Natural killer cell (primary cell): Measurements from ENCODE around the gene FHIT. TPM values are rescaled to one million over a fixed set of nuclear protein-coding genes. Genes with fewer than 3 reads are reported as not detected.

ENCODE experiments used
- ATAC-seq, 3 donors: fragments of 150-1000 bp in 2 of 3; fragments of 200-7000 bp in 1 of 3; cut with Tn5 transposase; 1 replicate in 1 of 3; 2 replicates in 2 of 3; pipeline ENCODE4 v1.10.0; 2021; ENCODE audit warnings: mild to moderate bottlenecking in 2 of 3, moderate library complexity in 2 of 3
- DNase-seq, 2 donors: peaks; one replicate each; pipeline versions ENCODE4 v3.0.0 to v3.0.0-alpha.2; 2013 to 2021; ENCODE audit warnings: mixed read lengths in 1 of 2
- H3K27ac ChIP-seq: one replicate; pipeline ENCODE4 v1.5.1; 2013; ENCODE audit warnings: mild to moderate bottlenecking, low read length
- H3K27me3 ChIP-seq: one replicate; pipeline ENCODE4 v1.6.1; 2013; ENCODE audit warnings: low read length; ENCODE audit not compliant: control insufficient read depth, insufficient read depth
- H3K36me3 ChIP-seq: one replicate; pipeline ENCODE4 v1.6.1; 2013; ENCODE audit warnings: low read length; ENCODE audit not compliant: control insufficient read depth, insufficient read depth
- H3K4me1 ChIP-seq: one replicate; pipeline ENCODE4 v1.6.1; 2013; ENCODE audit warnings: low read length; ENCODE audit not compliant: control insufficient read depth, insufficient read depth
- H3K4me3 ChIP-seq: one replicate; pipeline ENCODE4 v1.5.1; 2013; ENCODE audit warnings: low read length
- H3K9me3 ChIP-seq: one replicate; pipeline ENCODE4 v1.6.1; 2013; ENCODE audit warnings: low read length; ENCODE audit not compliant: control insufficient read depth, insufficient read depth
- H3K27ac Mint-ChIP-seq, 2 donors: one replicate each; pipeline ENCODE4 v1.8.0; 2022; ENCODE audit warnings: mild to moderate bottlenecking in 2 of 2, mixed read lengths in 2 of 2, moderate library complexity in 1 of 2
- H3K27me3 Mint-ChIP-seq, 2 donors: one replicate each; pipeline ENCODE4 v1.8.0; 2022; ENCODE audit warnings: low read depth in 2 of 2, mixed read lengths in 2 of 2
- H3K36me3 Mint-ChIP-seq: one replicate; pipeline ENCODE4 v1.8.0; 2022; ENCODE audit warnings: mixed read lengths
- H3K4me1 Mint-ChIP-seq, 2 donors: one replicate each; pipeline ENCODE4 v1.8.0; 2022; ENCODE audit warnings: mixed read lengths in 2 of 2
- H3K4me3 Mint-ChIP-seq: one replicate; pipeline ENCODE4 v1.8.0; 2022; ENCODE audit warnings: mild to moderate bottlenecking, moderate library complexity, mixed read lengths
- H3K9me3 Mint-ChIP-seq, 2 donors: one replicate each; pipeline ENCODE4 v1.8.0; 2022; ENCODE audit warnings: mixed read lengths in 2 of 2
- WGBS: methylation state at CpG from one replicate; pipeline ENCODE4 v1.1.7; 2013; ENCODE audit warnings: missing lambda C conversion rate; ENCODE audit not compliant: insufficient coverage; 5-methylcytosine and 5-hydroxymethylcytosine counted together
- intact Hi-C: fragments of 100-400 bp; cut with micrococcal nuclease; formaldehyde crosslinking; loops from one replicate; pipeline ENCODE4 v1.14.2; 2022
- total RNA-seq, 4 donors: library from RNA; stranded (reverse); fragments of 120-200 nt in 1 of 4; gene quantifications; one replicate each; pipeline versions ENCODE4 v1.2.3 to v1.2.4, GENCODE V29; 2013 to 2022
- TF ChIP-seq, protein P1 (sequence below): fragments of 200-600 bp; IDR thresholded peaks from one replicate; pipeline ENCODE4 v1.8.0; 2022; ENCODE audit warnings: antibody characterized with exemption

Gene FHIT
- total RNA-seq, 3 donors from 2014 or later (not counting 1 experiment from before 2014, with no cell fraction given) = 2.7 to 6.1 (median 3.3) TPM

DNA sequence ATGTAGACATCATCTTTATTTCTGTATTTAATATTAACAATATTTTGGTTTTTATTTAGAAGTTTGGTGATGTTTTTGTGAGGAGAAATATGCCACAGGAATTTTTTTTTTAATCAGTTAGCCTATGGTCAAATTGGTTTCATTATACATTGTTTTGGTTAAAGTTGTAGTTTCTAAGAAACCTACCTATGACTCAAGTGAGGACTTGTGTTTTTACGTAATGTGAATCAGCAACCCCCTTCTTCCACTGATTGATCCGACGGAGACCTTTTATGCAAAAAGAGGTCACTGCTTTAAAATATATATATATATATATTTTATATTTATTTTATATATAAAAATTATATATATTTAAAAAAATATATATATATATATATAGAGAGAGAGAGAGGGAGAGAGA is 698.1 kb downstream of the FHIT start:
- no peaks in the 10 kb centered on the region for H3K9me3 Mint-ChIP-seq
- intact Hi-C loops = no loop called here
- no peaks in the 10 kb centered on the region for H3K36me3 Mint-ChIP-seq
- no peak overlapping the region for H3K4me3 Mint-ChIP-seq
- WGBS = no CpG with 5 or more reads among the region's 3 CpGs
- ATAC-seq (no peak), DNase-seq (no peak)
- Histone ChIP-seq H3K4me3 (no peak overlapping the region), H3K4me1 (no peaks in the 10 kb centered on the region), H3K27me3 (no peaks in the 10 kb centered on the region), H3K9me3 (no peaks in the 10 kb centered on the region), H3K36me3 (no peaks in the 10 kb centered on the region), H3K27ac (no peak overlapping the region)
- TF ChIP-seq, protein P1, sequence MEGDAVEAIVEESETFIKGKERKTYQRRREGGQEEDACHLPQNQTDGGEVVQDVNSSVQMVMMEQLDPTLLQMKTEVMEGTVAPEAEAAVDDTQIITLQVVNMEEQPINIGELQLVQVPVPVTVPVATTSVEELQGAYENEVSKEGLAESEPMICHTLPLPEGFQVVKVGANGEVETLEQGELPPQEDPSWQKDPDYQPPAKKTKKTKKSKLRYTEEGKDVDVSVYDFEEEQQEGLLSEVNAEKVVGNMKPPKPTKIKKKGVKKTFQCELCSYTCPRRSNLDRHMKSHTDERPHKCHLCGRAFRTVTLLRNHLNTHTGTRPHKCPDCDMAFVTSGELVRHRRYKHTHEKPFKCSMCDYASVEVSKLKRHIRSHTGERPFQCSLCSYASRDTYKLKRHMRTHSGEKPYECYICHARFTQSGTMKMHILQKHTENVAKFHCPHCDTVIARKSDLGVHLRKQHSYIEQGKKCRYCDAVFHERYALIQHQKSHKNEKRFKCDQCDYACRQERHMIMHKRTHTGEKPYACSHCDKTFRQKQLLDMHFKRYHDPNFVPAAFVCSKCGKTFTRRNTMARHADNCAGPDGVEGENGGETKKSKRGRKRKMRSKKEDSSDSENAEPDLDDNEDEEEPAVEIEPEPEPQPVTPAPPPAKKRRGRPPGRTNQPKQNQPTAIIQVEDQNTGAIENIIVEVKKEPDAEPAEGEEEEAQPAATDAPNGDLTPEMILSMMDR = no peak
- H3K4me1 Mint-ChIP-seq = peaks cover 14 to 17% of the 10 kb centered on the region in 2 donors
- H3K27me3 Mint-ChIP-seq = no peaks in the 10 kb centered on the region
- H3K27ac Mint-ChIP-seq = no peak overlapping the region

GRCh38 chr3:60552581-60552980 is 698.7 kb downstream of the FHIT start:
- TF ChIP-seq, protein P1 = no peak
- no peak overlapping the region for H3K27ac Mint-ChIP-seq
- H3K4me3 Mint-ChIP-seq = no peak overlapping the region
- 92% methylated on average over 2 of the region's 2 CpGs for WGBS
- H3K36me3 Mint-ChIP-seq = no peaks in the 10 kb centered on the region
- no peak overlapping the region for H3K27ac ChIP-seq
- intact Hi-C loops = no loop called here
- ATAC-seq = no peak
- H3K27me3 Mint-ChIP-seq = no peaks in the 10 kb centered on the region
- H3K4me3 ChIP-seq = no peak overlapping the region
- H3K9me3 Mint-ChIP-seq = no peaks in the 10 kb centered on the region
- no peak for DNase-seq
- no peaks in the 10 kb centered on the region for H3K36me3 ChIP-seq
- H3K9me3 ChIP-seq = no peaks in the 10 kb centered on the region
- peaks cover 14 to 17% of the 10 kb centered on the region in 2 donors for H3K4me1 Mint-ChIP-seq
- H3K27me3 ChIP-seq = no peaks in the 10 kb centered on the region
- H3K4me1 ChIP-seq = no peaks in the 10 kb centered on the region

GRCh38 chr3:60551455-60552209 is 699.6 kb downstream of the FHIT start:
- H3K27ac Mint-ChIP-seq = peak overlapping the region in 1 of 2 donors; percentile 15
- intact Hi-C loops = no loop called here

More at GRCh38 chr3:60551455-60552209, 699.6 kb downstream of the FHIT start:
- Histone ChIP-seq H3K27ac (no peak overlapping the region), H3K9me3 (no peaks in the 10 kb centered on the region), H3K27me3 (no peaks in the 10 kb centered on the region), H3K4me3 (no peak overlapping the region), H3K36me3 (no peaks in the 10 kb centered on the region), H3K4me1 (no peaks in the 10 kb centered on the region)
- TF ChIP-seq, protein P1 = no peak
- no peak overlapping the region for H3K4me3 Mint-ChIP-seq
- WGBS = 100% methylated on average over 1 of the region's 5 CpGs
- ATAC-seq (no peak), DNase-seq (no peak)
- H3K36me3 Mint-ChIP-seq = no peaks in the 10 kb centered on the region
- no peaks in the 10 kb centered on the region for H3K9me3 Mint-ChIP-seq
- peaks cover 14 to 17% of the 10 kb centered on the region in 2 donors for H3K4me1 Mint-ChIP-seq
- no peaks in the 10 kb centered on the region for H3K27me3 Mint-ChIP-seq
